Stimulated activated naive CD8-positive, alpha-beta T cell treated with anti-CD3 and anti-CD28 coated beads, Interleukin-15, amount 100 ng/mL, for 72 hours (primary cell): Measurements from ENCODE around the gene LAS1L.
A peak's percentile ranks its signal among the peaks of the same experiment; 100 is the strongest.
"Not testable (repeated sequence)": the region's sequence is repeated elsewhere in the genome, so short reads cannot be mapped to it uniquely, and the experiment has no call there.

Source experiments
- ATAC-seq: fragments of 150-1000 bp; cut with Tn5 transposase; 2 replicates; pipeline ENCODE4 v1.10.0; 2021; ENCODE audit warnings: mild to moderate bottlenecking, moderate library complexity
- DNase-seq, 2 donors: peaks; one replicate each; pipeline ENCODE4 v3.0.0; 2021 to 2022
- H3K27ac Mint-ChIP-seq, 2 donors: one replicate each; pipeline ENCODE4 v1.8.0; 2022; ENCODE audit warnings: mild to moderate bottlenecking in 2 of 2, mixed read lengths in 2 of 2, moderate library complexity in 2 of 2
- H3K27me3 Mint-ChIP-seq: one replicate; pipeline ENCODE4 v1.8.0; 2022; ENCODE audit warnings: mixed read lengths
- H3K4me1 Mint-ChIP-seq: one replicate; pipeline ENCODE4 v1.8.0; 2022; ENCODE audit warnings: mild to moderate bottlenecking, mixed read lengths
- H3K4me3 Mint-ChIP-seq, 2 donors: one replicate each; pipeline ENCODE4 v1.8.0; 2022; ENCODE audit warnings: mild to moderate bottlenecking in 2 of 2, mixed read lengths in 2 of 2, moderate library complexity in 1 of 2
- H3K9me3 Mint-ChIP-seq, 2 donors: one replicate each; pipeline ENCODE4 v1.8.0; 2022; ENCODE audit warnings: mixed read lengths in 2 of 2

The LAS1L gene

DNA sequence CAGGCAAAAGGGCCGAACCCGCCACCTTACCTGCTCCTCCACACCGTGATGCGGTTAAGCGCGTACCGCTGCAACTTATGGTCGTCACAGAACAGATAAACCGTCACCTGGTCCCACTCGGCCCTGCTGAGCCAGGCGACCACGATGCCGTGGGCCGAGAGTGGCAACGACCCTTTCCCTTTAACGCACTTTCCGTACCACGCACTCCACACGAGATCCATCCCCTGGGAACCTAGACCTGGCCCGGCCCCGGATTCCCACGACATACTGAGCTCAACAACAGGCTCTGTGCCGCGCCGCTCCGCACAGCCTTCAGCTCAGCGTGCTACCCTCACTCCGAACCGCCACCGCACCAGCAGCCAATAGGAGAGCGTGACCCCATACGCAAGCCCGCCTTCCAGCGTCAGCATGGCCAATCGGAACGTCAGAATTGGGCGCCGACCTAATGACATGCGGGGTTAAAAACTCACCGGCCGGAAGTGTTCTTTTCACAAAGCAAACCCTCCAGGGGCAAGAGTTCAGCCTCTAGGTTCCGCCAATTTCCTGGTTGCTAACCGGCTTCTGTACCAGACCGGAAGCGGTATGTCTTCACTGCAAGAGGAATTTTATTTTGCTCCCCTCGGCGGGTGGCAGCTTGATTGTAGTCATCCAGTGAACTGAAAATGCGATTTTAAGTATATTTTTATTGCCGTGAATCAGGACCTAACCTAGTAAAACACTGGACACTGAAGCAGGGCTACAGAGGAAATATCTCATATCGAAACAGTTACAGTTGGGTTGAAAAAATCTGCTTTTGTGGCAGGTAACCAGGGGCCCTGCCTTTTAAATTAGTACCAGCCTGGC, at the start of gene LAS1L:
TSS of gene LAS1L (minus strand) at position 338 of the 843 bp plus-strand sequence. CDS start at position 266, 72 bp downstream.
- Mint-ChIP-seq H3K9me3 (no peaks in the 10 kb centered on the region), H3K4me3 (peak within 1 kb of the TSS; percentile 96), H3K4me1 (peaks cover 24% of the 10 kb centered on the region), H3K27me3 (no peaks in the 10 kb centered on the region), H3K27ac (peak within 1 kb of the TSS; percentile 96 to 99)
- DNase-seq (peak; percentile 85 to 94), ATAC-seq (peak; percentile 99)

DNA sequence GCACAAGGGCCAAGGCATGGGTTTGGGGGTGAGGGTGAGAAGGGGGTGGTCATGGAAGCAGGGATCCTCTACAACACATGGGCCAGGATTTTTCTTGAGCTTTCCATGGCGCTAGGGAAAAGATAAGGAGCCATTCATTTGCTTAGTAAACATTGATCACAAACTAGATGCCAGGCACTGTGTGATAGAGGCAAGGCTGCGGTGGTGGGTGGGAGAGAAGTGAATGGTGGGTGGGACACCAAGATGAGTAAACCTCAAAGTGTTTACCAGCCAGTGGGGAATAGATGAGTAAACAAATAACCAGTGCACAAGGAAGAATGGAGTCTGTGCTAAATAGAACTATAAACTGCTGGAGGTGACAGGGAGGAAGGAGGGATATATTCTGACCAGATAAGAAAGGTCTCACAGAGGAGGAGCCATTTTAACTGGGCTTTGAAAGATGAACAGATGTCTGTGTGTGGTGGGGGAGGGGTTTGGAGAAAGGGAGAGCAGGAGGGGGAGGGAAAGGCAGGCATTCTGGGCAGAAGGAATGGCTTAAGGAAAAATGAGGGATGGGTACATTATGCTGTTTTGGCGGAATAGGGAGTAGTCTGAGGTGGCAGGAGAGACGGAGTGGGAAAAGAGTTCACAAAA, 48.0 kb upstream of the LAS1L start:
- DNase-seq: no peak
- Mint-ChIP-seq H3K27ac (peak overlapping the region in 1 of 2 donors; percentile 33), H3K4me3 (no peak overlapping the region), H3K4me1 (peaks cover 8% of the 10 kb centered on the region), H3K27me3 (peaks cover 7% of the 10 kb centered on the region), H3K9me3 (no peaks in the 10 kb centered on the region)
- no peak for ATAC-seq

DNA sequence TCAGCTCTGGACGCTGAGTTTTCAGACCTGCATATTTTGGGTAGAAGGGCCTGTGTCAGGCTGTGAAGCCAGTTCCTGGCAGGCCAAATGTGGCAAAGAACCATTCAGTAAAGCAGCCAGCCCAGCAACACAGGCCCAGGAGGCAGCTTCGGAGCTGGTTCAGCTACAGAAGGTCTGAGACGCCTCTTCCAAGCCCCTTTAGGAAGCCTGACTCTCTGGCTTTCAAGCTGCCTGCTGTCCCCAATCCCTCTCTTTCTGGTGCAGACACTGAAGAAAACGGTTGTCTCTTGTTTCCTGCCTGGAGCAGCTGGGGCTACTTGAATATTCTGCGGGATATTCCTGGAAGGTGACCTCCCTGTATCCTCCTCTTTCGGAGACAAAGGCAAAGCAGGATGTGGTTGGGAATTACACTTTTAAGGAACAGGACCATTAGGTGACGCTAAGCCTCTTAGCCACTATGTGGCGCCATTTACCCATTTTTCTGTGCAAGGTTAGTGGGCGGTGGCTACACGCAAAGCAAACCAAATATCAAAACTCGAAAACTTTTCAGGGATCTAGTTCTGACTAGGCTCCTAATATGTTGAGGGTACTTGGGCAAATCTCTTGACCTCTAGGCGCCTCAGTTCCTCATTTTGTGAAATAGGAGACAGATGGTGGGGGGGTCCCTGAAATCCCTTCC, 47.2 kb upstream of the LAS1L start:
- peak overlapping the region in 1 of 2 donors; percentile 61 for H3K27ac Mint-ChIP-seq
- peak; percentile 74 for ATAC-seq

DNA sequence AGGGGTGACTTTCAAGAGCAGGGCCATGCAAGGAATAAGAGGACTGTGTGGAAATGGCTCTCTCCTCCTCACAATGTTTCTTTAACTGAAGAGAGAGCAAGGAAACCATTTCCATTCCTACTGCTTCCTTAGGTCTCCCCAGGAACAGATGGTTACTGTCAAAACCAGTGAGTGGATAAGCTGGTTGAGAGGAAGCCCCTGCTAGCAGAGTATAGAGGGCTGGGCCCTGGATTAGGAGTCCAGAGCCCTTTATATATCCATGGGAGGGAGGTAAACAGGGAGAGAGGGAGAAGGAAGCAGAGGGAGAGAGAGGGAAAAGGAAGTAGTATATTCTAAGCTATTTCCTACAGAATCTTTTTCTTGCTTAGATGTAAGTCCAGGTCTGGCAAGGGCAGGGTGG, 43.8 kb upstream of the LAS1L start:
- no peak overlapping the region for H3K27ac Mint-ChIP-seq
- H3K4me1 Mint-ChIP-seq: peaks cover 8% of the 10 kb centered on the region
- H3K4me3 Mint-ChIP-seq: no peak overlapping the region
- peaks cover 7% of the 10 kb centered on the region for H3K27me3 Mint-ChIP-seq
- no peak for ATAC-seq
- DNase-seq: no peak
- no peaks in the 10 kb centered on the region for H3K9me3 Mint-ChIP-seq

More for the DNA sequence above, 47.2 kb upstream of the LAS1L start:
- Mint-ChIP-seq H3K27me3 (peaks cover 7% of the 10 kb centered on the region), H3K4me1 (peaks cover 8% of the 10 kb centered on the region), H3K4me3 (no peak overlapping the region), H3K9me3 (no peaks in the 10 kb centered on the region)
- peak; percentile 44 to 57 for DNase-seq

DNA sequence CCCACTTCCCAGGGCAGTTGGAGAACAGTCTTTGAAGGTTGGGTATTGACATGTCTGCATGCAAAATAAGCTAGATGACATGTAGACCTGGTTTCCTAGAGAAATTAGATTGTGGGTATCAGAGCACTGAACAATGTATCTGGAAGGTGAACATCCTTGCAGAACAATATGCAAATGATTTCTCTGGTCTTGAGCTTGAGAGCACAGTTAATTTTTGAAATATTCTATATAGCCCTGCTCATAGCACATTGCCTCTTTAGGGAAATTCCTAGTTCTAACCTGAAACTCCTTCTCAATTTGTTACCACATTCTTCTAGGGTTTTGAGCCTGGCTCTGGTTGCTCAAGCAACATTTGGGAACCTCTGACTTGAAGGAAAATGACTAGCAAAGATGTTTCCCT, 41.6 kb upstream of the LAS1L start:
- no peak overlapping the region for H3K27ac Mint-ChIP-seq

DNA sequence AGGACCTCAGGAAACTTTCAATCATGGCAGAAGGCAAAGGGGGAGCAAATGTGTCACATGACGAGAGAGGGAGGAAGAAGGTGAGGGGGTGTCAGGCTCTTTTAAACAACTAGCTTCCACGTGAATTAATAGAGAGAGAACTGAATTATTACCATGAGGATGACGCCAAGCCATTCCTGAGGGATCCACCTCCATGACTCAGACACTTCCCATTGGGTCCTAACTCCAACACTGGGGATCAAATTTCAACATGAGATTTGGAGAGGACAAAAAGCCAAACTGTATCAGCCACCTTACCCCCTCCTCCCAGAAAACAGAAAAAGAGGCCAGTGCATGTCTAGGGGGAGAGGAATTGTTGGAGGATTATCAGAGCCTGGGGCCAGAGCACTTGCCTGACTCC, 40.4 kb upstream of the LAS1L start:
- no peak for DNase-seq
- H3K27ac Mint-ChIP-seq: no peak overlapping the region

More for the DNA sequence above, 41.6 kb upstream of the LAS1L start:
- ATAC-seq (no peak), DNase-seq (no peak)
- no peaks in the 10 kb centered on the region for H3K9me3 Mint-ChIP-seq
- peaks cover 7% of the 10 kb centered on the region for H3K27me3 Mint-ChIP-seq
- no peak overlapping the region for H3K4me3 Mint-ChIP-seq
- no peaks in the 10 kb centered on the region for H3K4me1 Mint-ChIP-seq

DNA sequence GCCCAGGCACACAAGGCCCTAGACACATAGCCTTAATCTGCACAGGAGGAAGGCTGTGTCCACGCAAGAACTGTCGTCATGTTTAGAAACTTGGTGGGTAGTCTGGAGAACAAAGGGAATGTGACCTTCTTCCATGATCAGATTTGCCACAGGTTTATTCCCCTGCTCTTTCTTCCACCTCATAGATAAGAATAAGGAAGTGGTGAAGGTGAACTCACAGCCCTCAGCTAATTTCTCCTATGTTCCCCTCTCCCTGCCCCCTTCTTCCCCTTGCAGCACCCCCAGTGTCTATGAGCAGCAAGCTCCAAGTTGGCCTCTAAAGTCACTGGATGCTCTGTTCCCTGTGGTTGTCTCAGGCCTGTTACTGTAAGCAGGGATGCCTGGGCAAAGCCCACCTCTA, 39.8 kb upstream of the LAS1L start:
- ATAC-seq (no peak), DNase-seq (no peak)
- H3K27me3 Mint-ChIP-seq: no peaks in the 10 kb centered on the region
- H3K4me3 Mint-ChIP-seq: no peak overlapping the region
- H3K4me1 Mint-ChIP-seq: no peaks in the 10 kb centered on the region
- no peak overlapping the region for H3K27ac Mint-ChIP-seq
- no peaks in the 10 kb centered on the region for H3K9me3 Mint-ChIP-seq

More for the DNA sequence above, 40.4 kb upstream of the LAS1L start:
- no peak for ATAC-seq
- H3K4me3 Mint-ChIP-seq: no peak overlapping the region
- H3K9me3 Mint-ChIP-seq: no peaks in the 10 kb centered on the region
- H3K27me3 Mint-ChIP-seq: peaks cover 7% of the 10 kb centered on the region
- H3K4me1 Mint-ChIP-seq: no peaks in the 10 kb centered on the region

DNA sequence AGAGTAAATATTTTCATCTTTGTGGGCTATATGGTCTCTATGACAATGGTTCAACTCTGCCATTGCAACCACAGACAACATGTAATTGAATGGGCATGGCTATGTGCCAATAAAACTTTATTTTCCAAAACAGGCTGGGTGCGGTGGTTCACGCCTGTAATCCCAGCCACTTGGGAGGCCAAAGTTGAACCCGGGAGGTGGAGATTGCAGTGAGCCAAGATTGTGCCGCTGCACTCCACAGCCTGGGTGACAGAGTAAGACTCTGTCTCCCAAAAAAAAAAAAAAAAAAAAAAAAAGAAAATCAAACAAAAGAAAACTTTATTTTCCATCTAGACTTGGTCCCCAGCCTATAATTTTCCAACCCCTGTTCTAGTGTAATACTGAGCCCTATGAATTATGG, 38.4 kb upstream of the LAS1L start:
- no peaks in the 10 kb centered on the region for H3K9me3 Mint-ChIP-seq
- no peak overlapping the region for H3K4me3 Mint-ChIP-seq
- no peak for ATAC-seq
- no peak for DNase-seq
- no peak overlapping the region for H3K27ac Mint-ChIP-seq
- H3K27me3 Mint-ChIP-seq: no peaks in the 10 kb centered on the region
- H3K4me1 Mint-ChIP-seq: no peaks in the 10 kb centered on the region

GRCh38 chrX:65562850-65563249, 28.3 kb upstream of the LAS1L start:
- H3K9me3 Mint-ChIP-seq, ATAC-seq, H3K4me3 Mint-ChIP-seq, H3K4me1 Mint-ChIP-seq, H3K27me3 Mint-ChIP-seq, DNase-seq, H3K27ac Mint-ChIP-seq: not testable (repeated sequence)

- H3K27me3 Mint-ChIP-seq: no peaks in the 10 kb centered on the region
- no peak overlapping the region for H3K27ac Mint-ChIP-seq
- no peaks in the 10 kb centered on the region for H3K4me1 Mint-ChIP-seq
- H3K9me3 Mint-ChIP-seq: no peaks in the 10 kb centered on the region
- ATAC-seq (no peak), DNase-seq (no peak)
- no peak overlapping the region for H3K4me3 Mint-ChIP-seq
Observed at GRCh38 chrX:65551489-65552339, 17.1 kb upstream of the LAS1L start.

- ATAC-seq: no peak
Observed at GRCh38 chrX:65551086-65551485, 16.5 kb upstream of the LAS1L start.

DNA sequence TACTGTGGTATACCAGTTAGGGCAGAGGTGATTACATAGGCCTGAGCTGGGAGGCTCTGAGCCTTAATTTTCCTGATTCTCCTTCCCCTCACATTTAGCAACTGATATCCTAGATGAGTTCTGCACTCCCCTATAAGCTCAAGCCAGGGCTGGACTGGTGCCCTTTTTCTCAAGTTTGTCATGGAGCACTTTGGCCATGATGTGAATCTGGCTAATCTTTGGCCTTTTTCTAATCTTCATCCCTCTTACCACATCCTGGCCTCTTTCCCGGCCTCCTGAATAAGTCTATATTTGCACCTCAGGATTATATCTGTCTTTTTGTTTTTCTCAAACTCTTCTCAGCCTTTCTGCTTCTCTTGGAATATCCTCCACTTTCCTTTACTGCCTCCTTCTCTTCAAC, 10.9 kb upstream of the LAS1L start:
- H3K4me1 Mint-ChIP-seq: no peaks in the 10 kb centered on the region
- no peak overlapping the region for H3K4me3 Mint-ChIP-seq
- H3K27me3 Mint-ChIP-seq: no peaks in the 10 kb centered on the region
- DNase-seq (no peak), ATAC-seq (no peak)
- no peak overlapping the region for H3K27ac Mint-ChIP-seq
- H3K9me3 Mint-ChIP-seq: no peaks in the 10 kb centered on the region

More at GRCh38 chrX:65551086-65551485, 16.5 kb upstream of the LAS1L start:
- Mint-ChIP-seq H3K27ac (no peak overlapping the region), H3K4me1 (no peaks in the 10 kb centered on the region), H3K27me3 (no peaks in the 10 kb centered on the region), H3K4me3 (no peak overlapping the region), H3K9me3 (no peaks in the 10 kb centered on the region)
- DNase-seq: no peak

DNA sequence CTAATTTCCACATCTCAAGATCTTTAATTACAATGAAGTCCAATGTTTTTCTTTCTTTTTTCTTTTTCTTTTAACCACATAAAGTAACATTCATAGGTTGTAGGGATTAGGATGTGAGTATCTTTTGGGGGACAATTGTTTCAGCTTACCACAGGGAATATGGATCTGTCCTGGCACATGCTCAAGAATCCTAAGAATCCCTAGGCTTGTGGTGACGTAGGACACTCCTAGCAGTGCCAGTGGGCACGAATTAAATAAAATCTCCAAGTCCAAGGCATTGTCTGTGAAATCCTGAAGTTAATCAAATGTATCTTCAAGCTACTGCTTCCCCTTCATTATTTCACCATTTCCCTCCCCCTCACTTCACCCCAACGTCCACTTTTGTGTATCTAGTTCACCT, 2.6 kb upstream of the LAS1L start:
- DNase-seq: no peak
- Mint-ChIP-seq H3K4me1 (peaks cover 20% of the 10 kb centered on the region), H3K27me3 (no peaks in the 10 kb centered on the region), H3K9me3 (no peaks in the 10 kb centered on the region), H3K4me3 (no peak overlapping the region), H3K27ac (no peak overlapping the region)
- no peak for ATAC-seq

DNA sequence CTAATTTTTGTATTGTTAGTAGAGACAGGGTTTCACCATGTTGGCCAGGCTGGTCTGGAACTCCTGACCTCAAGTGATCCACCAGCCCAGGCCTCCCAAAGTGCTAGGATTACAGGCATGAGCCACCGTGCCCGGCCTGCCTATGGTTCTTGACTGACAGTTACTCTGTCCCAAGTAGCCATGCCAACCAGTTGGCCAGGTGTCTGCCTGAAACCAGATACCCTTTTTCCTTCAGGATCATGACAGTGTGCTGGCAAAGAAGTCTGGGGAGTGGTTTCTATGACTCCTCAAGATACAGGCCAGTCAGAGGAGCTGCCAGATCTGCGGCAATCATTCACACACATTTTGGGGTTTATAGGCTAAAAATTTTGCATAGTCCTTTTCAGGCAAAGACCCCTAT, 1.7 kb upstream of the LAS1L start:
- ATAC-seq: no peak
- Mint-ChIP-seq H3K4me3 (no peak overlapping the region), H3K27ac (no peak overlapping the region), H3K9me3 (no peaks in the 10 kb centered on the region), H3K4me1 (peaks cover 24% of the 10 kb centered on the region), H3K27me3 (no peaks in the 10 kb centered on the region)
- no peak for DNase-seq

DNA sequence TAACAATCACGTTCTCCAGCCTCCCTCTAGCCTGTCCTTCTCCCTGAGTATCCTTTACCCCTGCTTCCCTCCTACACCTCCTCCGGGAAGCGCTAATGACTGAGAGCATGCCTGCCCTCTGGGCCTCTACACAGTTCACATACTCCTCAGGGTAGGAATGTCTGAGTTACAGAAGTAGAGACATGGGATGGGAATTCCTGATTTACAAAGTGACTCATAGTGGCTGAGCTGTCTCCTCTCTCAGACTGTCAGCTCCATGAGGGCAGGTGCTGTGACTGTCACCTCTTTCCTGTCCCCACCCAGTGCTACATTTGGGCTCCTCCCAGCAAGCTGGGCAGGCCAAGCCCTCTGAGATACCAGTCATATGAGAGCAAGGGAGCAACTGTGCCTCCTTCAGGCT, 2.6 kb downstream of the LAS1L start:
- Mint-ChIP-seq H3K4me3 (no peak overlapping the region), H3K27me3 (no peaks in the 10 kb centered on the region), H3K9me3 (no peaks in the 10 kb centered on the region), H3K4me1 (peaks cover 24% of the 10 kb centered on the region), H3K27ac (peak overlapping the region; percentile 76 to 85)
- DNase-seq (no peak), ATAC-seq (no peak)
